GM21786 (cell line): ENCODE results near the gene UBAC1.
"Not testable (repeated sequence)": the region's sequence is repeated elsewhere in the genome, so short reads cannot be mapped to it uniquely, and the experiment has no call there.

Experiments used
- ATAC-seq: cut with Tn5 transposase; IDR thresholded peaks from one replicate; pipeline ENCODE4 v1.9.1; 2021; ENCODE audit not compliant: unreplicated experiment

Gene UBAC1

GRCh38 chr9:135944444-135945252 lies 16.5 kb downstream of the UBAC1 start:
- no peak for ATAC-seq

- not testable (repeated sequence) for ATAC-seq
These were observed 17.6 kb downstream of the UBAC1 start for GRCh38 chr9:135943604-135944003.

GRCh38 chr9:135941288-135941995 lies 19.7 kb downstream of the UBAC1 start:
- no peak for ATAC-seq

- no peak for ATAC-seq
These were observed 21.6 kb downstream of the UBAC1 start for GRCh38 chr9:135939351-135940265.

GRCh38 chr9:135937521-135938489 lies 23.4 kb downstream of the UBAC1 start:
- ATAC-seq: no peak

- ATAC-seq: no peak
These were observed 28.1 kb downstream of the UBAC1 start for GRCh38 chr9:135933114-135933513.

GRCh38 chr9:135932656-135933055 lies 28.5 kb downstream of the UBAC1 start:
- ATAC-seq: no peak

- ATAC-seq: no peak
These were observed 29.8 kb downstream of the UBAC1 start for GRCh38 chr9:135931349-135931820.

- no peak for ATAC-seq
These were observed 30.5 kb downstream of the UBAC1 start for GRCh38 chr9:135930446-135931345.

GRCh38 chr9:135929656-135930445 lies 31.3 kb downstream of the UBAC1 start:
- no peak for ATAC-seq

GRCh38 chr9:135928731-135929655 lies 32.2 kb downstream of the UBAC1 start:
- ATAC-seq: no peak

- no peak for ATAC-seq
These were observed 33.0 kb downstream of the UBAC1 start for GRCh38 chr9:135928074-135928730.

- no peak for ATAC-seq
These were observed 33.8 kb downstream of the UBAC1 start for GRCh38 chr9:135927195-135928013.

GRCh38 chr9:135926402-135927194 lies 34.6 kb downstream of the UBAC1 start:
- ATAC-seq: no peak
